K562 (cell line): ENCODE measurements around the gene SPATA16. TPM values are rescaled to one million over a fixed set of nuclear protein-coding genes. Genes with fewer than 3 reads are reported as not detected.

Experiments
- BCL6 ChIP-seq: fragments of 250-450 bp; sonication (Bioruptor Pico); IDR thresholded peaks from 2 replicates; pipeline ENCODE4 v1.4.0; 2020
- EWSR1 ChIP-seq: fragments of 450-650 bp; IDR thresholded peaks from 2 replicates; pipeline ENCODE4 v1.6.1; 2018; ENCODE audit warnings: borderline replicate concordance, mild to moderate bottlenecking, low read depth, moderate library complexity; ENCODE audit not compliant: partially characterized antibody
- HDAC6 ChIP-seq: IDR thresholded peaks from 2 replicates; pipeline ENCODE4 v1.6.1; 2012; ENCODE audit warnings: low read depth, mild to moderate bottlenecking, control low read depth, inconsistent platforms, low read length, moderate library complexity
- HDAC8 ChIP-seq: fragments of 450-650 bp; IDR thresholded peaks from 2 replicates; pipeline ENCODE4 v1.6.1; 2016; ENCODE audit warnings: mild to moderate bottlenecking, missing genetic modification characterization, moderate library complexity, missing compliant biosample characterization
- NR2C2 ChIP-seq, 2 experiments: fragments of 200-800 bp in 1 of 2; sonication (Bioruptor generic) in 1 of 2; sonication (generic) in 1 of 2; formaldehyde crosslinking in 1 of 2; IDR thresholded peaks; 2 replicates each; pipeline versions ENCODE4 v1.6.1 to v1.8.0; 2016 to 2022; ENCODE audit warnings: mild to moderate bottlenecking in 1 of 2, missing compliant biosample characterization in 1 of 2, missing genetic modification characterization in 1 of 2, missing genetic modification reagents in 1 of 2
- PRDM10 ChIP-seq: fragments of 450-650 bp; IDR thresholded peaks from 2 replicates; pipeline ENCODE4 v1.6.1; 2018; ENCODE audit not compliant: partially characterized antibody
- ZEB2 ChIP-seq: fragments of 450-650 bp; IDR thresholded peaks from 2 replicates; pipeline ENCODE4 v1.6.1; 2016
- ZNF592 ChIP-seq: fragments of 450-650 bp; IDR thresholded peaks from 2 replicates; pipeline ENCODE4 v1.6.1; 2017; ENCODE audit warnings: antibody characterized with exemption, mild to moderate bottlenecking
- polyA plus RNA-seq, 8 experiments: library from polyadenylated mRNA; depleted of rRNA in 4 of 8; stranded (reverse) in 5 of 8; unstranded in 3 of 8; fragments of >200 nt; fragmentation: Nextera tagmentation in 2 of 8; fragmentation: Illumina TruSeq in 1 of 8; extraction: Ambion mirVana in 2 of 8; extraction: Trizol in 1 of 8; gene quantifications; 2 replicates each; pipeline versions ENCODE4 v1.2.1 to v1.2.3, GENCODE V29; 2011 to 2014; ENCODE audit warnings: inconsistent platforms in 1 of 8, missing spikeins in 1 of 8
- total RNA-seq, 7 experiments: library from RNA; depleted of rRNA in 6 of 7; stranded (reverse); fragments of >200 nt in 6 of 7; fragmentation: Illumina TruSeq in 2 of 7; extraction: Trizol in 2 of 7; gene quantifications; 2 replicates each; pipeline versions ENCODE4 v1.2.1 to v1.2.3, GENCODE V29; 2011 to 2021; ENCODE audit warnings: low replicate concordance in 1 of 7
- TF ChIP-seq, protein P1 (sequence below), 2 experiments: fragments of 150-350 bp in 1 of 2; IDR thresholded peaks; 2 replicates each; pipeline ENCODE4 v1.6.1; 2012 to 2016; ENCODE audit warnings: low read depth in 2 of 2, low read length in 2 of 2, mild to moderate bottlenecking in 1 of 2, moderate library complexity in 1 of 2

The SPATA16 gene
- total and polyA plus RNA-seq, 9 of the 15 experiments (the other 6 are each of a cell fraction or from before 2014, with no cell fraction given): not detected

GRCh38 chr3:172856795-172857742 lies 284.0 kb downstream of the SPATA16 start (continued):
- TF ChIP-seq EWSR1 (no peak), PRDM10 (no peak), HDAC8 (tag) (no peak), BCL6 (CRISPR knock-in tag) (peak; percentile 12; the same call in 1 of the 2 replicates), NR2C2 (CRISPR knock-in tag; IDR thresholded peaks at IDR 0.05) (no peak), NR2C2 (tag; IDR thresholded peaks at IDR 0.05) (no peak), HDAC6 (no peak), ZEB2 (peak; percentile 56; the same call in 1 of the 2 replicates), ZNF592 (peak; percentile 92)
- TF ChIP-seq, protein P1, sequence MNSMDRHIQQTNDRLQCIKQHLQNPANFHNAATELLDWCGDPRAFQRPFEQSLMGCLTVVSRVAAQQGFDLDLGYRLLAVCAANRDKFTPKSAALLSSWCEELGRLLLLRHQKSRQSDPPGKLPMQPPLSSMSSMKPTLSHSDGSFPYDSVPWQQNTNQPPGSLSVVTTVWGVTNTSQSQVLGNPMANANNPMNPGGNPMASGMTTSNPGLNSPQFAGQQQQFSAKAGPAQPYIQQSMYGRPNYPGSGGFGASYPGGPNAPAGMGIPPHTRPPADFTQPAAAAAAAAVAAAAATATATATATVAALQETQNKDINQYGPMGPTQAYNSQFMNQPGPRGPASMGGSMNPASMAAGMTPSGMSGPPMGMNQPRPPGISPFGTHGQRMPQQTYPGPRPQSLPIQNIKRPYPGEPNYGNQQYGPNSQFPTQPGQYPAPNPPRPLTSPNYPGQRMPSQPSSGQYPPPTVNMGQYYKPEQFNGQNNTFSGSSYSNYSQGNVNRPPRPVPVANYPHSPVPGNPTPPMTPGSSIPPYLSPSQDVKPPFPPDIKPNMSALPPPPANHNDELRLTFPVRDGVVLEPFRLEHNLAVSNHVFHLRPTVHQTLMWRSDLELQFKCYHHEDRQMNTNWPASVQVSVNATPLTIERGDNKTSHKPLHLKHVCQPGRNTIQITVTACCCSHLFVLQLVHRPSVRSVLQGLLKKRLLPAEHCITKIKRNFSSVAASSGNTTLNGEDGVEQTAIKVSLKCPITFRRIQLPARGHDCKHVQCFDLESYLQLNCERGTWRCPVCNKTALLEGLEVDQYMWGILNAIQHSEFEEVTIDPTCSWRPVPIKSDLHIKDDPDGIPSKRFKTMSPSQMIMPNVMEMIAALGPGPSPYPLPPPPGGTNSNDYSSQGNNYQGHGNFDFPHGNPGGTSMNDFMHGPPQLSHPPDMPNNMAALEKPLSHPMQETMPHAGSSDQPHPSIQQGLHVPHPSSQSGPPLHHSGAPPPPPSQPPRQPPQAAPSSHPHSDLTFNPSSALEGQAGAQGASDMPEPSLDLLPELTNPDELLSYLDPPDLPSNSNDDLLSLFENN (IDR thresholded peaks at IDR 0.05; ENCODE audit: low read depth in 2 of 2, low read length in 2 of 2): no peak
